Right hindlimb (tissue), 1 donor: ENCODE measurements around the gene BRWD1.
"Not testable (repeated sequence)": the region's sequence is repeated elsewhere in the genome, so short reads cannot be mapped to it uniquely, and the experiment has no call there.

Experiments
- DNase-seq: peaks from one replicate; pipeline ENCODE4 v3.0.0-alpha.2; 2018

Gene BRWD1

DNA sequence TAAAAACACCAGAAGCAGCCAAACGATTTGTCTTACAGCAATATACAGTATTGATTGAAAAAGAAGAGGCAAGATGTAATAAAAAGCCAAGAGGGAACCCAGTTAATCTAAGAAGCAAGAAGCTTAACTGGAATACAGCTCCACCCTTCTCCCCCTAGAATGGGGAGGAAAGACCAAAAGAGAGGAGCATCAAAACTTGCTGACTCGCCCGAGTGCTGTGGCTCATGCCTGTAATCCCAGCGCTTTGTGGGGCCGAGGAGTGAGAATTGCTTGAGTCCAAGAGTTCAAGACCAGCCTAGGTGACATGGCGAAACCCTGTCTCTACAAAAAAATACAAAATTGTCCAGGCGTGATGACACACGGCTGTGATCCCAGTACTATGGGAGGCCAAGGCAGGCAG, 32.2 kb downstream of the BRWD1 start:
- DNase-seq, result no peak

DNA sequence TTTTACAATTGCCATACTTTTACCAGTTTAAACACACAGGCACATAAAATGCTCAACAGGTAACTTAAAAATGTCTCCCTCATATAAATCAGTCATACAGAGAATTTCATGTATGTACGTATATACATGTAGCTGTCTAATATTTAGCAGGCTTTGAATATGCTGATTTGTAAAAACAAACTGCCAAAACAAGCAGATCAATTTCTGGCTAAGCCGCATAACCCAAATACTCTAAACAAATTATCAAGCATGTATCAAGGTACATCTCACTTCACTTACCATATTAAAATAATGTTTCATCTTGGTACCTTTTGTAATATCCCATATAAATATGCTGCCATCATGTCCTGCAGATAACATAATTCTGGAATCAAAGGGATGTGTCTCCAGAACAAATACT, 43.8 kb downstream of the BRWD1 start:
- DNase-seq, result no peak

DNA sequence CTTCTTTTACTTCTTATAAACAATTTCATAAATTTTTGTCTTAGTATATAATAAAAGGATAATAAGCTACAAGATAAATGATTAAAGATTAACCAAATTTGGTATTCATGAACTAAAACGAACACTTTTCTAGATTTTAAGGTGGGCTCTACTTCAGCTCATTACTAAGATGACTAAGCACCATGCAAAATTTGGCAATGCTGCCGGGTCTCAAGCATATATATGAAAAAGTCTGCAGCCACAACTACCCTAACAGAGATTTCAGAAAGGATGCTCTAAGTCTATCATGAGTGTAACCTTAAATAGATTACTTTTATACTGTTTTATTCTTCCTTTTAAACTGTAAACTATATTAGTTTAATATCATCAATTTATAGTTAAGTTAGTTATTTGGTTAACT, 47.8 kb downstream of the BRWD1 start:
- no peak for DNase-seq

DNA sequence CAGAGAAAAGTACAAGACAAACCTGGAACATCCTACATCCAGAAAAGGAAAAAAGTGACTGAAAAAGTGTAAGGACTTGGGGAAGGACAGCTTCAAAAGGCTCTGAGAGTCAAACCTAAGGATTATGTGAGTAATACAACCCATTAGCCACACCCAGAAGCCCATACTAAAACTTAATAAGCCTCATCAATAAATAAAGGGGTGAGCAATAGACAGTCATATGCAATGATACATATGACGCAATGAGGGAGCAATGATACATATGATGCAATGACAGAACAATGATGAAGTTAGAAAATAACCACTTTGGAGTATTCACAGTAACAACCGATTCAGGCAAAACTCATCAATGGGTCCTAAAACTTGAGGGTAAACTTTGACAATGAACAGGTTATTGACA, 50.1 kb downstream of the BRWD1 start:
- no peak for DNase-seq

DNA sequence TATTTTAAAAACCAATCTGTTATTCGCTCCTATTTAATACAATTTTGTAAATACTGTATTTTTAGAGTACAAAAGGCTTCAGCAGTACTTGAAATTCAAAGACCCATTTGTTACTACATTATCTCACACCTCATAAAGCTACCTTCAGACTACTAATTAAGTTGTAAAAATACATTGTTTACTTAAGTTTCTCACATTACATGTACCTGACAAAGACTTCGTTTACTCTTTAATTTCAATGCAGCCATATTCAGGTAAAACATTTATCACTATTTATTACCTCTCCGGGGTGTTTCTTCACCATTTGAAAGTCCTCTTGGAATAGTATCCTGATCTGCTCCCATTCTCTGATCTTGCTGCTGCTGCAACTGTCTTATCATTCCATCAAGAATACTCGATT, 55.2 kb downstream of the BRWD1 start:
- DNase-seq, result no peak

DNA sequence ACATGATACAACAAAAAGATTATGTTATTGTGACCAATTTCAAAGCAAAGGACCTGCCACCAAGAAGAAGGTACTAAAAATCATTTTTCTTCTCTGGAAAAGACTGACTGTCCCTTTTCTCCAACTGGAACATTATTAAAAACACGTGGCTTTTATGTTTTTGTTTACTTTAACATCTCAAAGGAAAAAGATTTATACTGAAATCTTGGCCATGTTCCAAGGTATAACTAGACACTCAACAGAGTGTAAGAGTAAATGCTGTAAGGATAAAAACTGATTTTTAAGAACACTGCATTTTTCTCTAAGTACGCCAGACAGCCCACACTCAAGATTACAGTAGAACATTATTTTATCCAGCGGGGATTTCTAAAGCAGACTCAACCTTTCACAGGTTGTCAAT, 62.1 kb downstream of the BRWD1 start:
- DNase-seq, result no peak

DNA sequence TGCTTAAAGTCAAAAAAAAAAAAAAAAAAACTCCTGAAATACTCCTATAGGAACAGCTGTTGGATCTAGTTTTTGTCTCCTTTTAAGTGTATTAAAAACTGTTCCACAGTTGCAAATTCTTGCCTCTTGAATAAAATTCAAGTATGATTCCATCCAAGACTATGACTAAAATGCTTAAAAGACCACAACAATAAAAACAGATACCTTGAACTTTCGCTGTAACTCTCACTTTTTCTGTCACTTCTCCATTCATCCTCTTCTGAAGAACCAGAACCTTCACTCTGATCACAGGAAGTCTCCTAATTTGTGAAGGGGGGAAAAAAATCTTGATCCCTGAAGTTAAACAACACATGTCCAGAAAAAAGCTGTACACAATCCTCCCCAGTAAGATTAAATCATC, 75.2 kb downstream of the BRWD1 start:
- DNase-seq, result no peak

DNA sequence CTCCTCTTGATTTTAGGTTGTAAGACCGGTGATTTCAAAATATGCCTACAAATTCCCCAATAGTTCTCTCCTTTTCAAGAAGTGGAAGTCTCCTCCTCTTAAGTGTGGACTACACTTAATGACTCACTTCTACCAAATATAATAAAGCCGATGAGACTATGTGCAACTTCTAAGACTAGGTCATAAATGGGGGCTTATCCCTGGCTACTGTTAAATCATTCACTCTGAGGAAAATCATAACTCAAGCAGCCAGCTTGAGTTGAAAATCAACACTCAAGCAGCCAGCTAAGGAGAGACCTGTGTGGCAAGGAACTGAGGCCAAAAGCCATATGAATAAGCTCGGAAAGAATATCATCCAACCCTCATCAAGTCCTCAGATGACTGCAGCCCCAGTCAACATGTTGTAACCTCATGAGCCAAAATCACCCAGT, 80.6 kb downstream of the BRWD1 start:
- no peak for DNase-seq

DNA sequence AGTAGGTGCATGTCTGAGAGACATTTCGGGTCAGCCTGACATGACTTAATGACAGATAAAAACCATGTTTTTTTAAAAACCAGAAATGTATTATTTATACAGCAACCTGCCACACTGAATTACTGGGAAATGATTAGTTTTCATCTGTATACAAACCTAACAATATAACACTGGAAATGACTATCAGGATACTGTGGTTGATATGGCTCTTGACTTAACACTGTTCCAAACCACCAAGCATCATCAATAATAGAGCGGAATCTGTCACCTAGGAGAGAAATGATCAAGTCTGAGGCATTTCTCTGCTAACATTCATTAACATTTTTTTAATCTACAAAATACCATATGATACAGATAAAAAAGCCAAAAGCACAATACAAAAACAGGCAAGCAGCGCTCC, 88.5 kb downstream of the BRWD1 start:
- DNase-seq, result no peak

DNA sequence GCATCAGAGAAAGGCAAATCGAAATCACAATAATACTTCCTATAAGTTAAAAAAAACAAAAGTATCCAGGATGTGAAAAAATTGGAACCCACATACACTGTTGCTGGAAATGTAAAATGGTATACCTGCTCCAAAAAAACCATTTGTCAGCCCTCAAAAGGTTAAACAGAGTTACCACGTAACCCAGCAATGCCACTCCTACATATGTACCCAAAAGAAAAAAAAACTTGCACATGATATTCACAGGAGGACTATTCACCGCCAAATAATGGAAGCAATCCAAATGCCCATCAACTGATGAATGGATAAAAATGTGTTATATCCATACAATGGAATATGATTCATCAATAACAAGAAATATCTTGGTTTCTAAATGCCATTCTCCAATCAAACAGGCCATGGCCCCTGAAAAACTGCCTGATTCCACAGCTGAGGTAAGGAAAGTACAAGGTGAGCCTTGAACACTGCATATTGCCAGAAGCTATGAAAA, 91.4 kb downstream of the BRWD1 start:
- DNase-seq, result no peak

DNA sequence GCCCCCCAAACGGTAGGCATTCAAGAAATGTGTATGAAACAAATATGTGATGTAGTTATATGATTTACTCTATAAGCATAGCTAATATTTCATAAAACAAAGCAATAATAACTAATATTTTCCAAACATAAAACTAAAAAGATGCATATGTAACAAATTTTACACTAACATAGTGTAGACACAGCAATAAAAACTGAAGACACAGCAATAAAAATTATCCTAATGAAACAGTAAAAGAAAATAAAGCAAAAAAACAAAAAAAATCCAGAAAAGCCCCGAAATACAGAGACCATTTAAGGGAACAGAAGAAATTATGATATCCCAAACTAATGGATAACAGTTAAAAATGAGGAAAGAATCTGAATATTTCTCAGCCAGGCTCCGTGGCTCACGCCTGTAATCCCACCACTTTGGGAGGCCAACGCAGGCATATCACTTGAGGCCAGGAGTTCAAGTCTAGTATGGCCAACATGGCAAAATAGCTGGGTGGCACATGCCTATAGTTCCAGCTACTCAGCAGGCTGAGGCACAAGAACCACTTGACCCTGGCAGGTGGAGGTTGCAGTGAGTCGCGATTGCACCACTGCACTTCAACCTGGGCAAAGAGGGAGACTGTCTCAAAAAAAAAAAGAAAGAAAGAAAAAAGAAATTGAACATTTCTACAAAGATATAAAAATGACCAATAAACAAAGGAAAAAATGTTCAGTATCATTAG, 92.0 kb downstream of the BRWD1 start:
- no peak for DNase-seq

DNA sequence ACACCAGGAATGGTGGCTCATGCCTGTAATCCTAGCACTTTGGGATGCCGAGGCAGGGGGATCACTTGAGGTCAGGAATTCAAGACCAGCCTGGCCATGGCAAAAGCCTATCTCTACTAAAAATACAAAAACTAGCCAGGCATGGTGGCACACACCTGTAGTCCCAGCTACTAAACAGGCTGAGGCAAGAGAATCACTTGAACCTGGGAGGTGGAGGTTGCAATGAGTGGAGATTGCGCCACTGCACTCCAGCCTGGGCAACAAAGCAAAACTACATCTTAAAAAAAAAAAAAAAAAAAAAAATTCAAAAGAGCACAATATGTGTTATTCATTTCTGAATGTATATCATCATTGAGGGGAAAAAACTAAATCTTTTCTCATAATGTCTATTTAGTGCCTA, 92.6 kb downstream of the BRWD1 start:
- not testable (repeated sequence) for DNase-seq

DNA sequence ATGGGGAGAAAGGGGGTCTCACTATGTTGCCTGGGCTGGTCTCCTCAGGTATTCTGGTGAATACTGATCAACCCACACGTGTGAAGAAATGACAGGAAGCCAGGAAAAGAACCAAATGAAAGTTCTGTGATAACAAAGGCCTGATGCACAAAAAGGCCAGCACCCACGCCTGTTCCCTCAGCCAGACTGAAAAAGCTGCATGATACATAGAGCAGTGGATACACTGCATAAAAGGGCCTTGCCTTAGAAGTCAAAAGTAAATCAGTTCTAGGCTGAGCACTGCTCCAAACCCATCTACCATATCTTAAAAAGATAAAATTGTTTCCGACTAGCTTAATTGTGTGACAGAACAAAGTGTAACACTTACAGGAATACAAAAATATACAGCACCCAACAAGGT, 93.3 kb downstream of the BRWD1 start:
- no peak for DNase-seq

DNA sequence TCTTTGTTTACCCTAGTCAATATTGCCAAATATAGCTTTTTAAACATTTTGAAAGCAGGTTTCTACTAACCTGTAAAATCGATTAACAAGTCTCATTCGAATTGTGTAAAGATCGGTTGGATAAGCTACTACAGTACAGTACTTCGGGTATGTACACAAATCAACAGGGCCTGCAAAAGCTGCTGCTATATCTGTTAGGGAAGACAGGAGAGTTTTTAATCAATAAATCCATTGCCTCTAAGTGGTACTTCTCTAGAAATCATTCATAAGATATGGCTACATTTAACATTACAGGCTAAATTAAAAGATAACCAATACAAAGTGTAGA, 95.4 kb downstream of the BRWD1 start:
- no peak for DNase-seq

DNA sequence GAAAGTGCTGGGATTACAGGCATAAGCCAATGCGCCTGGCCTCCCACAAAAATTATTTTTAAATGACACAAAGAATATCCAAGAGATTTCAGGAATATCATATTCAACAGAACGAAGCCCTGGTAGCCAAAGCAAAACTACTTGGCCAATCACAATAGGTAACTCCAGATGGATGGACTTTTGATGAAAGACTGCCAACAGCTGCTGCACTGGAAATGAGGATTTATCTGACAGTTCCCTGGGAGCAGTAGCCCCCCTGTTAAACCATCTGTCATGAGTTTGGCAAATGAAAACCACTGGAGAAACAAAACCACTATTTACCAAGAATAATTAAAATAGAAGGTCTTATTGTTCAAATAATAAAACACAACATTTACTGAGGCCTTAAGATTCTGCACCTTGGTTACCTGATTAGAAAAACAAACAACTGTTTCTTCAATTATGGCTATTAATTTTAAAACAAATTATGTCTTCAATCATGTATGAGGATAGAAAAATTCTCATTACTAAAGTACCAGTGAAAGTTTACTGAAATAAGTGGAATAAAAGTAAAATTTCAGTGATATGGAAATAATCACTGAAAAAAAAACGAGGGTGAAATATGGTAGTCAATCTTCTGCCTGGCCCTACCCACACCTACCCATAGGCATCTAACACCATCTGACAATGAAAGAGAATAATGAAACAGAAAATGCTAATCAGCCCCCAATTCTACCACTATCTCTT, 95.9 kb downstream of the BRWD1 start:
- DNase-seq, result no peak

DNA sequence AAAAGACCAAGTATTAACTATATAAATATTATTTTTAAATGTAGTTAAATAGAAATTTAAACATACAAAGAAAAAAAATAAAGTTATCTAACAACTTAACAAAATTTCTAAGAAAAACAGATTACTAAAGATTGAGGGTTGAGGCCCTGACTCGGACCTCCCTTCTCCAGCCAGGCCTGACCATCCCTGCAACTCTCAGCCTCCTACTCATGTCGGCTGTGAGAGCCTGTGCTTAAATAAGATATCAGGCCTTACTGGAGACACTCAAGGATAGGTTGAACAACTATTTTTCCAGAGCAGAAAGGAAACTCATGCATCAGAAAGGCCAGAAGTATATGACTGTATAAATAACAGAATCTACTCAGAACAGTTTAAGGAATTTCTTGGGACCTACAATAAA, 97.1 kb downstream of the BRWD1 start:
- no peak for DNase-seq

DNA sequence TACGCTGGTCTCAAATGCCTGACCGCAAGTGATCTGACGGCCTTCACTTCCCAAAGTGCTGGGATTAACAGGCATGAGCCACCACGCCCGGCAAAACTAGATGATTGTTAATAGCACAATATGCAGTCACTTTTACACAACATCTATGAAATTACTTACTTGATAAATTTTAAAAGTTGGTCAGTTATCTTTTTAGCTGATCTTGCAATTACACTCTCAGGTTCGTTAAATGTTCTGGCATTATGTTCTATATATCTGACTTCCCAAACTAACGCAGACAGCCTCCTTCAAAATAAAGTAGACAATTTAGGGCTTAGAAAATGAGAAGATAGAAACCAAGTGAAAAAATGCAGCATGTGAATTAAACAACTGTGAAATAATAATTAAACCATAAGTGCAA, 98.4 kb downstream of the BRWD1 start:
- no peak for DNase-seq

DNA sequence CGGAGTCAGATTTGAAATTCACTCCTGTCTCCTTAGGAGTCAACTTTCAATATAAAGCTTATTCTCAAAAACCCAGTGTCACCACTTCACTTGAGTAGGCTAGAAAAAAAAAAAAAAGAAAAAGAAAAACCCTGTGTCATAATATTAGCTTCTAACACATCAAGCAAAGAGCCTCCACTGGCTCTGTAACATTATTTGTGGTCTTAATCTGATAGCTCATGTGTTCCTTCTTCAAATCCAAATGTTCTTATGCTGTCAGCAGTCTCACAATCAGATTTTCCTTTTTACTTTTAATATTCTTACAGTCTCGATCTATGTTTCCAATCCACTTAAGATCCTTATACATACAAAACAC, 104.1 kb downstream of the BRWD1 start:
- no peak for DNase-seq

DNA sequence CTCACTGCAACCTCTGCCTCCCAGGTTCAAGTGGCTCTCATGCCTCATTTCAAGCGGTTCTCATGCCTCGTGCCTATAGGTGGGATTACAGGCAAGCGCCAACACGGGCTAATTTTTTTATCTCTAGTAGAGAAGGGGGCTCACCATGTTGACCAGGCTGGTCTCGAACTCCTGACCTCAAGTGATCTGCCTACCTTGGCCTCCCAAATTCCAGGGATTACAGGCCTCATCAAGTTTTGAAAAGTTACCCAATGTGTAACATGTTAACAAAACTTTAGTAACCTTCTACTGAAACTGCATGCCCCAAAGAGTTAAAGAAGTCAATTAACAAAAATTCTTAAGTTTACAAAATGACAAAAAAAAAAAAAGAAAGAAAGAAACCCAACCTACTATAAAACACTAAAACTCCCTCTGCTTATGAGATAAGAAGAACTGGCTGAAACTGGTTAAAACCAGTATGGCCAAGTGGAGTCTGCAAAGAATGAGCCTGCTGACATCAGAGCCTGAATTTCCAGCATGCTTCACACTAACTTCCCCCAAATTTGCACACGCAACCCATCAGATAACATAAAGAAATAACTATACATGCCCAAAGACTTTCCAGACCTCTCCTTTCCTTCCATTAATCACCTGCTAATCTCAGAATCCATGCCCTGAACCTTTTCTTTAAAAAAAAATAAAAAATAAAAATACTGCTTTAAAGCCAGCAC, 104.7 kb downstream of the BRWD1 start:
- DNase-seq, result no peak

DNA sequence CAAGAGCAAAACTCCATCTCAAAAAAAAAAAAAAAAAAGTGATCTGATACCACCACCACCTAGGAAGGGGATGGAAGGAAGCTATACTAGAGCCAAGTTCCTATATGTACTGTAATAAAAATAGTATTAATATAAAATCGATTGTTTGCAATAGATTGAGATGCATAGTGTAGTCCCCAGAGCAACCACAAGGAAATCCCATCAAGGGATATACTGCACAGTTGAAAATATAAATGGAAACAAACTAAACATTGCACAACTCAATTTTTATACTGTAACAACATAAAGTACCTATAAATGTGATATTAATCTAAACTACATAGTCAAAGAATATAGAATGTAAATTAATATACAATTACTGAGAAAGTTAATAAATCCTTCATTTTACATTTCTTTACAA, 109.3 kb downstream of the BRWD1 start:
- DNase-seq, result no peak

DNA sequence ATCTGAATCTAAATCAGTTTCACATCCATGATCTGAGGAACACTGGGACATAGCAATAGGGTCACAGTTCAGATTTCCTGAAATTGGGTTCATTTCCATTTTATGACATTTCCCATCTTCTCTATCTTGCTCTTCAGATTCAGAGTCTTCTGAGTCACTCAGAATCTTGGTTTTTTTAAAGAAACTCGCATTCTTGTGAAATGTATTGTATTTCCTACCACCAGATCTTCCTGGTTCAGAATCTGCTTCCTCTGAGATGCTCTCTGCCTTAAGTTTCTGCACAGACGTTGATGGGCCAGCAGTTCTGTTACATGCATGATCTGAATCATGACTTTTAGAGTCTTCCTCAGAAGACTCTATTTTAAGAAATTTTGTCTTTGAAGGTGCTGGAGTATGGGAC, 114.6 kb downstream of the BRWD1 start:
- DNase-seq, result no peak

DNA sequence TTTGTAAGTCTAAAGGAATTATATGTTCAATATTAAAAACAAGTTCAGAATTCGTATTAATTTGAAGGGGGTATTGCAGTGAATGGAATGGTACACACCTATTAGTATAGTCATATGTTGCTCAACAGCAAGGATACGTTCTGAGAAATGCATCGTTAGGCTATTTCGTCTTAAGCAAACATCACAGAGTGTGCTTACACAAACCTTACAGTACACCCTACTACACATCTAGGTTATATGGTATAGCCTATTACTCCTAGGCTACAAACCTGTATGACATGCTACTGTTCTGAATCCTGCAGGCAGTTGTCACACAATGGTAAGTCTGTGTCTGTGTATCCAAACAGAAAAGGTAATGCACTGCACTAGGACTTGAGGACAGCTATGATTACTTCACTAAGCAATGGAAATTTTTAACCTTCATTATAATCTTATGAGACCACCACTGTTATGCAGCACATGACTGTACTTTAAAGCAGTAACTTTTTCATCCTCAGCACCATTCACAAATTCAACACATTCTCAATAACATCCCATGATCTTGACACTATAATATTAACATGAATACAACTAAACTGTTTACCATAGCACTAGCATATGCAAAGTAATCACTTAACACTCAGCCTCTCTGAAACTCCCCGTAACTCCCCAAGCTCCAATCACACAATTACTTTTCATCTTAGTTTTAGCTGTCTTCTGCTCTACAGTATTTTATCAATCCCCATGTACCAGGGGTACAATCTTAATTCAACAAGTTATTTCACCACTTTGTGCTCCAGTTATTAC, 115.8 kb downstream of the BRWD1 start:
- DNase-seq, result no peak

DNA sequence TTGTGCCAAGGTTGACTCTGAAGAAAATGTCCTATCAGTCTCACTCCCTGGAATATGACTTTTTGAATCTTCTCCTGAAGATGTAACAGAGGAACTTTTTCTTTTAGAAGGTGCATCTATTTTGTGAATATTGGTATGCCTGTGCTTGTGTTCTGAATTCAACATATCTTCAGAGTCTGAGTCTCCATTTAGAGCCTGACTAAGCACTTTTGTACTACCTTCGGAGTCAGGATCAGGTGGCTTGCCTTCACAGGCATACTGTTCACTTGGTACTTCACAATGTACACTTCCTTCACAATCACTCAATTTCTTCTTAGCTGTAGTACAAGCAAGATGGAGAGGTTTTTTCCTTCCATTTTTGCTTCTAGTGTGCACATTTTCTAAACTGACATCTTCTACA, 116.6 kb downstream of the BRWD1 start:
- no peak for DNase-seq
